Posterior vena cava (tissue), 2 donors: Measurements from ENCODE around the gene LSP1. TPM values are rescaled to one million over a fixed set of nuclear protein-coding genes. Genes with fewer than 3 reads are reported as not detected.

Source experiments
- DNase-seq: peaks from one replicate; pipeline ENCODE4 v3.0.0-alpha.2; 2020; ENCODE audit warnings: low spot score
- intact Hi-C, 2 donors: fragments of 100-400 bp; cut with DNase I; formaldehyde crosslinking; loops; one replicate each; pipeline versions ENCODE4 v1.14.1 to v1.14.2; 2022 to 2023
- total RNA-seq, 2 donors: library from RNA; stranded (reverse); fragmentation: NEBNext Ultra II Directional; extraction: Animal tissue kit (Norgen Biotek cat#: 25700); gene quantifications; one replicate each; pipeline ENCODE4 v1.2.1, GENCODE V29; 2021
- donor health status: DM: yes; HTN: yes; CAD: no.
- donor health status: DM: yes; HTN: yes; CAD: no.

LSP1 gene
- total RNA-seq, 2 donors from 2014 or later = 39.1 to 122 TPM

GRCh38 chr11:1823376-1824220 is 29.3 kb upstream of the LSP1 start:
- no peak for DNase-seq
- intact Hi-C loops = no loop called here

- intact Hi-C loops = loop anchor here in 1 of 2 donors (5.0 kb wide), 1 partner anchor 1007 kb away; the partner anchor contains the start of gene PNPLA2
- DNase-seq = no peak
Observed at GRCh38 chr11:1824221-1825038, 28.5 kb upstream of the LSP1 start.

DNA sequence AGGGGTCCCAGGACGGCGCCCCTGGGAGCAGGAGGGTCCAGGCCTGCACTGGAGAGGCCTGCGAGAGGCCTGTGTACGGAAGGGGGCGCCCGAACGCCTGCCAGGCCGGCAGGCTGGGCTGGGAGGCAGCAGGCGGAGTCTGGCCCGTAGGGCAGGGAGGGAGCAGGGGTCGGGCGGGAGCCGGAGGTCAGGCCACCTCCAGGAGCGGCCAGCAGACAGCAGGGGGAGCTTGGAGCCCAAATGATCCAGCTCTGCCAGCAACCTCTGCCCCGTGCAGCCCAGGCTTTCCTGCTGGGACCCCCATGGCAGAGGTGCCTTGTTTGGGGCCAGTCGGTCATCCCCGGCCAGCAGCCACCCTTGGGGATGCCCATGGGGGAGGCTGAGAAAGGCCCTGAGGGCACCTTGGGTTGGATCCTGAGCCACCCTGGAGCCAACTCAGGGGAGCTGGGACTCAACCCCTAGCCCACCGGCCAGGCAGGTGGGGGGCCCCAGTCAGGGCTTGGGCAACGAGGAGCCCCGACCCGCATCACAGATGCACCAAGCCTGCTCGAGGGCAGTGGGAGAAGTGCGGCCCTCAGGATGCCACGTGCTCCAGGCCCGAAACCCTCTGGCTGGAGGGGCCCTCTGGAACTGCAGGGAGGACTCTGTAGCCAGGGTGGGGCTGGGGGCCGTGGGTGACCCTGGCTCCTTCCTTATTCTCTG is 27.7 kb upstream of the LSP1 start:
- intact Hi-C loops = loop anchor here in 1 of 2 donors (5.0 kb wide), 1 partner anchor 1008 kb away; the partner anchor contains the start of gene PNPLA2
- peak; percentile 86 for DNase-seq

DNA sequence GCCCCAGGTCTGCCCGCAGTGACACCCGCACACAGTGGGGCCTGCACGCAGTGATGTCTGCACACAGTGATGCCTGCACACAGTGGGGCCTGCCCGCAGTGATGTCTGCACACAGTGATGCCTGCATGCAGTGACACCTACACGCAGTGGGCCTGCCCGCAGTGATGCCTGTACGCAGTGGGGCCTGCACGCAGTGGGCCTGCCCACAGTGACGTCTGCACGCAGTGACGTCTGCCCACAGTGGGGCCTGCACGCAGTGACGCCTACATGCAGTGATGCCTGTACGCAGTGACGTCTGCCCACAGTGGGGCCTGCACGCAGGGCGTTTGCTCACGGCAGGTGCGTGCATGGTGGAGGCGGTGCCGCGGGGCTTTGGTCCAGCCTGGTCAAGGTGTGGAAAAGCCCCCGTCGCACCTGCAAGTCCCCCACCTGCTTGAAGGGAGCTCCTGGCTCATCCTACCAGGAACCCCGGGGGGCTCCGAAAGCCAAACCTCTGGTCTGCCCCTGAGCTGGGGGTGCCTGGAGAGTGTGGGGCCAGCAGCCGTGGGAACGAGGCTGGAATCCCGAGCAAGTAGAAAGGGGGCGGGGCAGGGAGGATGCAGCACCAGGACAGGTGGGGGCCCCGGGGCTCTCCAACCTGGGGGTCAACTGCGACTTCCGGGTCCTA is 27.0 kb upstream of the LSP1 start:
- intact Hi-C loops = loop anchor here in 1 of 2 donors (5.0 kb wide), 1 partner anchor 1009 kb away; the partner anchor contains the start of gene PNPLA2
- DNase-seq = peak; percentile 78

- peak; percentile 92 for DNase-seq
- intact Hi-C loops = loop anchor here in 1 of 2 donors (5.0 kb wide), 1 partner anchor 1009 kb away; the partner anchor contains the start of gene PNPLA2
Observed at GRCh38 chr11:1826552-1827094, 26.3 kb upstream of the LSP1 start.

GRCh38 chr11:1827095-1827813 is 25.6 kb upstream of the LSP1 start:
- peak; percentile 84 for DNase-seq
- intact Hi-C loops = loop anchor here in 1 of 2 donors (5.0 kb wide), 1 partner anchor 1010 kb away; the partner anchor contains the start of gene PNPLA2

DNA sequence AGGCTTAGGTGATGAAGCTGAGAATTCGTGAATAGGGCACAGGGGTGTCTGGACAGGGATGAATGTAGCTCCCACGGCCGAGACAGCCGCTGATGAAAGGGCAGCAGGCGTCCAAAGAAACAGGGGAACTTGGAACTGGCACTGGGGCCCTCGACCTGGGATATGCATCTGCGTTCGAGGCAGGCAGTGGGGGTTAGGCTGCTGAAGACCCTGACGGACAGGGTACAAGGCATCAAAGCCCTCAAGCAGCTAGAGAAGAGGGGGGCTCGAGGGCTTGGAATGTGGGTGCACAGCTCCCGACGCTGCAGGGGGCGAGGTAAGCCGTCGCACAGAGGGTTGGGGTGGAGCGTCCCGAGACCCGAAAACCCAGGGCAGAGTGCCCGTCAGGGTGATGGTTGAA is 25.0 kb upstream of the LSP1 start:
- intact Hi-C loops = loop anchor here in 1 of 2 donors (5.0 kb wide), 1 partner anchor 1011 kb away; the partner anchor contains the start of gene PNPLA2

GRCh38 chr11:1828542-1828941 is 24.3 kb upstream of the LSP1 start:
- intact Hi-C loops = loop anchor here in 1 of 2 donors (5.0 kb wide), 1 partner anchor 1011 kb away; the partner anchor contains the start of gene PNPLA2

More for the DNA sequence above, 25.0 kb upstream of the LSP1 start:
- DNase-seq = peak; percentile 68

DNA sequence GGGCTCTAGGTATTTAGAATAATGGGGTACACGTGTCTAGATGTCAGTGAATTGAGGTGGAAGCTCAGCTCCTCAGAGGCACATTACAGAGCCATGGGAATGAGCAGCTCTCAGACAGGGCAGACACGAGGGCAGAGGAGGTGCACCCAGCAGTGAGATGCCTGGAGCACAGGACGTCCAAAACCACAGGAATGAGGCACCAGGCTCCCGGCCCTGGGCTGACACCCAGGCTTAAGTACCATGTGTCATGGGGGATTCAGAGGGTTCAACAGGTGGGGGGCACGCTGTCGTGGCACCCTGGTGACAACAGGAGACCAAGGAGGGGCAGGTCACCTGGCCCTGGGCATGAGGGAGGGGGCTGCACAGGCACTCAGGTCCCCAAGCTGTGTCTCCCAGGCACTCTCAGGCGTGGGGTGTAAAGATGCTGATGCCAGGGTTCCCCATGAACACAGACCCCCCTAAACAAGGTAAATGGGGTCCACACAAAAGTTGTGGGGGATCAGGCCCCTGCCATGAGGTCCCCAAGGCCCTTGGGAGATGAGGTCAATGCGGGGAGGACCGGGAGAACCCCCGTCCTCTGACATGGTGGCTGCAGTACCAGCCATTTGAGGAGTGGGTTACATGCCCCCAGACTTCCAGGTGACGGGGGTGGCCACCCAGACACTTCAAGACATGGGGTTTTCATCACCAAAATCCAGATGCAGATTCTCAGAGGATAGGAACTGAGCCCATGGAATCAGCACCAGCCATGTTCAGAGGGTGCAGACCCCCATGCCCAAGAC is 23.7 kb upstream of the LSP1 start:
- DNase-seq = peak; percentile 74
- intact Hi-C loops = loop anchor here in 1 of 2 donors (5.0 kb wide), 1 partner anchor 1012 kb away; the partner anchor contains the start of gene PNPLA2

More at GRCh38 chr11:1828542-1828941, 24.3 kb upstream of the LSP1 start:
- peak; percentile 44 for DNase-seq

DNA sequence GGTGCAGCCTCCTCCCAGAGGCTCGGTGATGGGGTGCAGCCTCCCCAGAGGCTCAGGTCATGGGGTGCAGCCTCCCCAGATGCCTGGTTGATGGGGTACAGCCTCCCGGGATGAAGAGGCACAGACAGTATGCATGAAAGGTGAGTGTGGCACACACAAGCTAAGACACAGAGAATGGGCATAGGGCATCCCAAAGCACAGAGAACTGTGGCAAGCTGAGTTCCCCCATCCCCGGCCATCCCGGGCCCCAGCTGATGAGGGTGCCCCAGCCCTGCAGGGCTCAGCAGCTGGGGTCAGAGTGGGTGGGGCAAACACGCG is 22.9 kb upstream of the LSP1 start:
- no peak for DNase-seq
- intact Hi-C loops = no loop called here

DNA sequence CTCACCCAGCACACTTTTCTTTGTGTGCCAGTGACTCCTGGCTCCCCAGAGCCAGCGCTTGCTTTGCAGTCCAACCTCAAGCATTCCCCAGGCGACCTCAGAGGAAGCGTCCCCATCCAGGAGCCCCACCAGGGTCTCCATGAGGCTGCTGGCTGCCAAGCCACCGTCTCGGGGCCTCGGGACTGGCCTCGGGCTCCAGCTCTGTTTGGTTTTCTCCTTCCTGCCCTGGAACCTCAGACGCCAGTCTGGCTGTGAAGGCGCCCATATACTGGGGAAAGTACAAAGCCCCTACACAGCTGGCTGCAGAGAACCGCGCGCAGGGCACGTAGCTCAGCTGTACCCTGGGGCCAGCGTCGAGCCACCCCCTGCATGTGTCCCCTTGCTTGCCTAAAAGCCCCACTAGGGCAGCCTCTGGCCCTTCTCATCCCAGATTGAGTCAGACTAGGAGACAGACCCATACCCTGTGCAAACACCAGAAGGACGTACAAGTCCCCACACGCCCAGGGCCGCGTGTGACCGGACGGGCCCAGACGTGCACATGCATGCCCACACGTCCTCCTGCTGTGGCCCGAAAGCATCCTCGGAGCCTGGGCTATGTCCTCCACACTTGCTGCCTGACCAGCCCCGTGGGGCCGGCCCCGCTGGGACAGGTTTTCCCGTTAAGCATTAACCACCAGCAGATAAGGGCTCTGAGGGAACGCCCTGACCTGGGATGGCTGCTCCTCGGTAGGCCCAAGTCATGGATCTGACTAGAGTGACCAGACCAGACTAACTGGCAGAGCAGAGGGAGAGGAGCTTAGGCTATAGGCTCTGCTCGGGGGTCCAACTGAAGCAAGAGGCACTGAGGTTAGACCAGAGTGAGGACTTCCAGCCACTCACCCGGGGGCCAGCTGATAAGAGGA is 22.3 kb upstream of the LSP1 start:
- peak; percentile 76 for DNase-seq
- intact Hi-C loops = no loop called here

DNA sequence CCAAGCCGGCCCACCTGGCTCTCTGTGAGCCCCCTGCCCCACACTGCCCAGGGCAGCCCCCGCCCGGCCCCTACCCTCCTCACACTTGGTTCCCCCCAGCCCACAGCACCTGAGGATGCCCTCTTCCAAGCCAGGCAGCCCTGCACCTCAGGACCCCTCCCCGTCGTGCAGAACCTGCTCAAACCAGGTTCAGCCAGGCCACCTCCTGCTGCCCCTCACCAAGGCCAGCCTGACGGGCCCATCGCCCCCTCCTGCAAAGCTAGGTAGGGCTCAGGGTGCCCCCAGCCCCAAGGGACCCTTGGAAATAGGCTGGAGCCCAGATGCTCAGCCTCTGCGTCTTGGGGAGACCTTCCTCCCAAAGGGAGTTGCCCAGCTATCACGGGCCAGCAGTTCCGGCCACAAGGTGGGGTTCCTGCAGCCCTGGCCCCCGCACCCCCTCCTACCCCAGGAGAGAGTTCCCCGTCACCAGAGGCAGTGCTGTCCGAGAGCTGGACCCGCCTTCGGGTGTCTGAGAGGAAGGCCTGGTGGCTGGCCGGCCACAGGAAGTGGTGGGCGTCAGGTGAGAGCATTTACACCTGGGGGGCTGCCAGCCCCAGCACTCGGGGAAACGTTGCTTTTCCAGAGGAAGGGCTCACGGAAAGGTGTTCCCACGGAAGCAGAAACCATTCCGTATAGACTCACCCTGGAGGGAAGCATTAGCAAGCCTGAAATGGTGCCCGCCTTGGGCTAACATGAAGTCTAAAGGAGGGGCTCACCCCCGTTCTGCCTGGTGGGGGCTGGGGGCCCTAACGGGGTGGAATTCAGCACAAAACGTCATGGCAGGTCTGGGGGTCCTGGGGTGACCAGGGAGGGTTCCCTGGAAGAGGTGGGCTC is 21.3 kb upstream of the LSP1 start:
- DNase-seq = peak; percentile 60
- intact Hi-C loops = loop anchor here in 1 of 2 donors (2.0 kb wide), 1 partner anchor 137 kb away; no protein-coding TSS in a partner anchor

- no peak for DNase-seq
- intact Hi-C loops = loop anchor here in 1 of 2 donors (2.0 kb wide), 1 partner anchor 138 kb away; no protein-coding TSS in a partner anchor
Observed at GRCh38 chr11:1832211-1832919, 20.5 kb upstream of the LSP1 start.

- intact Hi-C loops = loop anchor here in 1 of 2 donors (2.0 kb wide), 1 partner anchor 138 kb away; no protein-coding TSS in a partner anchor
- no peak for DNase-seq
Observed at GRCh38 chr11:1832920-1833295, 20.0 kb upstream of the LSP1 start.
